ENCODE data around the gene ATP11B.

DNA sequence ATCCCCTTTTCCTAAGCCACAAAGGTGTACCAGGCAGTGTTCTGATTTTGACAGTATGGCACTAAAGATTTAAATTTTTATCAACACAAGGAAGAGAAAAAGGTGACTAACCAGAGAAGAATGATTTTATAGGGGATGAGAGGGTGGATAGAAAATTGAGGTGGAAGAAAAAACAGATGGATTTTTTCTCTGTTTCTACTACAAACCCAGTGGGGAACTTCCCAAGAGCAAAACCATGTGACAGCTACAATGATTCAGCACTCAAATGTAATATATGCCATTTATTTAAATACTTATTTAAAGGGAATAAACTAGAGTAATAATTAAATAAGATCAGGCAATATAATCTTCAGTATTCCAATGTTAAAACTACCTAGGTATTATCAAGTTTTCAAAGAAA lies 176.0 kb downstream of the ATP11B start:
- TF ChIP-seq, protein P1, sequence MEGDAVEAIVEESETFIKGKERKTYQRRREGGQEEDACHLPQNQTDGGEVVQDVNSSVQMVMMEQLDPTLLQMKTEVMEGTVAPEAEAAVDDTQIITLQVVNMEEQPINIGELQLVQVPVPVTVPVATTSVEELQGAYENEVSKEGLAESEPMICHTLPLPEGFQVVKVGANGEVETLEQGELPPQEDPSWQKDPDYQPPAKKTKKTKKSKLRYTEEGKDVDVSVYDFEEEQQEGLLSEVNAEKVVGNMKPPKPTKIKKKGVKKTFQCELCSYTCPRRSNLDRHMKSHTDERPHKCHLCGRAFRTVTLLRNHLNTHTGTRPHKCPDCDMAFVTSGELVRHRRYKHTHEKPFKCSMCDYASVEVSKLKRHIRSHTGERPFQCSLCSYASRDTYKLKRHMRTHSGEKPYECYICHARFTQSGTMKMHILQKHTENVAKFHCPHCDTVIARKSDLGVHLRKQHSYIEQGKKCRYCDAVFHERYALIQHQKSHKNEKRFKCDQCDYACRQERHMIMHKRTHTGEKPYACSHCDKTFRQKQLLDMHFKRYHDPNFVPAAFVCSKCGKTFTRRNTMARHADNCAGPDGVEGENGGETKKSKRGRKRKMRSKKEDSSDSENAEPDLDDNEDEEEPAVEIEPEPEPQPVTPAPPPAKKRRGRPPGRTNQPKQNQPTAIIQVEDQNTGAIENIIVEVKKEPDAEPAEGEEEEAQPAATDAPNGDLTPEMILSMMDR (IDR thresholded peaks at IDR 0.05), result no peak
- TF ChIP-seq POLR2A (IDR thresholded peaks at IDR 0.05), result no peak
- no peak for TF ChIP-seq POLR2AphosphoS5 (IDR thresholded peaks at IDR 0.05)
- no peak for TF ChIP-seq EP300 (IDR thresholded peaks at IDR 0.05; ENCODE audit: low read depth)

All from transverse colon (tissue), 4 donors.